HCT116 (cell line): Measurements from ENCODE around the gene SOCS7. TPM values are rescaled to one million over a fixed set of nuclear protein-coding genes. Genes with fewer than 3 reads are reported as not detected.

Experiments
- ATAC-seq: fragments of 200-7000 bp; cut with Tn5 transposase; 2 replicates; pipeline ENCODE4 v1.9.1; 2020; ENCODE audit warnings: mild to moderate bottlenecking, moderate library complexity
- BruUV-seq: library from RNA; stranded (reverse); fragments of 400-500 nt; replicated peaks from 2 replicates; lab custom pipeline; 2021; lab: Mats Ljungman, UMichigan
- CTCF ChIA-PET: fragments of 300-600 bp; sonication (Branson Sonifier 250); formaldehyde crosslinking; loops from one replicate; lab custom pipeline; 2021; ENCODE audit warnings: antibody characterized with exemption; lab: Charles Lee
- POLR2A ChIA-PET: fragments of 300-600, 350-600 bp; sonication (Branson Sonifier 250); formaldehyde crosslinking; loops from one replicate; lab custom pipeline; 2021; ENCODE audit warnings: antibody characterized with exemption; lab: Charles Lee
- RAD21 ChIA-PET, 2 experiments: fragments of 300-600 bp; sonication (Branson Sonifier 250); formaldehyde crosslinking; loops; one replicate each; lab custom pipeline; 2023; ENCODE audit warnings: low total read pairs in 2 of 2; ENCODE audit not compliant: uncharacterized antibody in 2 of 2, unreplicated experiment in 2 of 2, low non-redundant PET in 1 of 2; lab: Charles Lee
- DNase-seq: peaks from one replicate; pipeline ENCODE4 v3.0.0-alpha.2; 2010; ENCODE audit warnings: low read depth, low spot score
- H2AFZ ChIP-seq: fragments of 200-600 bp; shearing (Covaris generic), sonication (generic); 2 replicates; pipeline ENCODE4 v1.6.1; 2017; ENCODE audit warnings: low read depth, mixed run types, mixed read lengths, antibody characterized with exemption, low read length; ENCODE audit not compliant: poor library complexity, severe bottlenecking
- H3K27ac ChIP-seq: 2 replicates; pipeline ENCODE4 v1.5.1; 2012; ENCODE audit warnings: low read depth, low read length
- H3K27me3 ChIP-seq: fragments of 200-600 bp; sonication (generic); 2 replicates; pipeline ENCODE4 v1.6.1; 2016; ENCODE audit warnings: mixed run types, low read length, mixed read lengths; ENCODE audit not compliant: insufficient read depth
- H3K36me3 ChIP-seq, 2 experiments: fragments of 200-500 bp in 1 of 2; fragments of 200-600 bp in 1 of 2; sonication (Bioruptor generic) in 1 of 2; sonication (generic) in 1 of 2; 2 replicates each; pipeline versions ENCODE4 v1.5.1 to v1.6.1; 2014 to 2016; ENCODE audit warnings: low read length in 2 of 2, inconsistent platforms in 1 of 2, mixed read lengths in 1 of 2, mixed run types in 1 of 2; ENCODE audit not compliant: insufficient read depth in 2 of 2, control insufficient read depth in 1 of 2
- H3K4me1 ChIP-seq, 2 experiments: fragments of 200-600 bp in 1 of 2; sonication (generic) in 1 of 2; 2 replicates each; pipeline versions ENCODE4 v1.5.1 to v1.6.1; 2012 to 2017; ENCODE audit warnings: low read length in 2 of 2, inconsistent platforms in 1 of 2, mild to moderate bottlenecking in 1 of 2, mixed read lengths in 1 of 2, mixed run types in 1 of 2, moderate library complexity in 1 of 2; ENCODE audit not compliant: insufficient read depth in 2 of 2, control insufficient read depth in 1 of 2
- H3K4me2 ChIP-seq: fragments of 200-600 bp; sonication (generic); 2 replicates; pipeline ENCODE4 v1.6.1; 2017; ENCODE audit warnings: mixed run types, low read length, mixed read lengths
- H3K4me3 ChIP-seq, 2 experiments: fragments of 200-600 bp in 1 of 2; sonication (generic) in 1 of 2; replicated peaks in 1 of 2; 2 replicates each; pipeline ENCODE4 v1.5.1; 2011 to 2016; ENCODE audit warnings: low read length in 2 of 2, control low read depth in 1 of 2, low read depth in 1 of 2, mild to moderate bottlenecking in 1 of 2, mixed read lengths in 1 of 2, mixed run types in 1 of 2
- H3K79me2 ChIP-seq: fragments of 200-600 bp; sonication (generic); 2 replicates; pipeline ENCODE4 v1.6.1; 2017; ENCODE audit warnings: mild to moderate bottlenecking, mixed run types, low read length, moderate library complexity, mixed read lengths; ENCODE audit not compliant: insufficient read depth
- H3K9ac ChIP-seq: fragments of 200-600 bp; sonication (generic); 2 replicates; pipeline ENCODE4 v1.6.1; 2016; ENCODE audit warnings: low read length, mixed read lengths
- H3K9me2 ChIP-seq: fragments of 200-600 bp; sonication (generic), shearing (Covaris generic); 2 replicates; pipeline ENCODE4 v1.6.1; 2017; ENCODE audit warnings: mixed run types, mild to moderate bottlenecking, moderate library complexity; ENCODE audit not compliant: insufficient read depth
- H3K9me3 ChIP-seq, 2 experiments: fragments of 200-500 bp in 1 of 2; fragments of 200-600 bp in 1 of 2; sonication (Bioruptor generic) in 1 of 2; sonication (generic) in 1 of 2; 2 replicates each; pipeline ENCODE4 v1.6.1; 2014 to 2017; ENCODE audit warnings: low read length in 2 of 2, mixed read lengths in 2 of 2, inconsistent platforms in 1 of 2, low read depth in 1 of 2, mild to moderate bottlenecking in 1 of 2, mixed run types in 1 of 2, moderate library complexity in 1 of 2; ENCODE audit not compliant: control insufficient read depth in 1 of 2, insufficient read depth in 1 of 2
- H4K20me1 ChIP-seq: fragments of 200-600 bp; sonication (generic), shearing (Covaris generic); 2 replicates; pipeline ENCODE4 v1.6.1; 2017; ENCODE audit warnings: mixed run types, mild to moderate bottlenecking, moderate library complexity; ENCODE audit not compliant: insufficient read depth
- ATF3 ChIP-seq: IDR thresholded peaks from 2 replicates; pipeline ENCODE4 v1.6.1; 2012
- ELF1 ChIP-seq: IDR thresholded peaks from 2 replicates; pipeline ENCODE4 v1.6.1; 2012; ENCODE audit warnings: low read depth, borderline replicate concordance
- EZH2phosphoT487 ChIP-seq: fragments of 200-600 bp; IDR thresholded peaks from 2 replicates; pipeline ENCODE4 v1.6.1; 2018; ENCODE audit warnings: antibody characterized with exemption, borderline replicate concordance
- JUND ChIP-seq: IDR thresholded peaks from 2 replicates; pipeline ENCODE4 v1.6.1; 2012
- POLR2AphosphoS5 ChIP-seq: IDR thresholded peaks from 2 replicates; pipeline ENCODE4 v1.6.1; 2011; ENCODE audit warnings: mild to moderate bottlenecking, low read depth, low read length, moderate library complexity
- SP1 ChIP-seq: IDR thresholded peaks from 2 replicates; pipeline ENCODE4 v1.6.1; 2012; ENCODE audit warnings: low read depth
- SRF ChIP-seq: IDR thresholded peaks from 2 replicates; pipeline ENCODE4 v1.6.1; 2012; ENCODE audit warnings: low read depth
- YY1 ChIP-seq: IDR thresholded peaks from 2 replicates; pipeline ENCODE4 v1.6.1; 2011; ENCODE audit warnings: low read length, low read depth, moderate library complexity, mild to moderate bottlenecking; ENCODE audit not compliant: insufficient replicate concordance; ENCODE audit errors: extremely low read depth
- ZNF274 ChIP-seq: fragments of 200-500 bp; sonication (Bioruptor generic); IDR thresholded peaks from 2 replicates; pipeline ENCODE4 v1.6.1; 2014; ENCODE audit warnings: mild to moderate bottlenecking, low read depth, low read length, inconsistent platforms
- intact Hi-C: fragments of 100-400 bp; cut with micrococcal nuclease; formaldehyde crosslinking; loops from 2 replicates; pipeline ENCODE4 v1.10.0; 2022
- total RNA-seq: library from RNA; stranded (reverse); gene quantifications from one replicate; pipeline ENCODE4 v1.2.1, GENCODE V29; 2021; ENCODE audit not compliant: unreplicated experiment
- TF ChIP-seq, protein P1 (sequence below): IDR thresholded peaks from 2 replicates; pipeline ENCODE4 v1.6.1; 2012; ENCODE audit warnings: low read depth

Gene SOCS7
- total RNA-seq, 1 experiment from 2014 or later, result 49.9 TPM

DNA sequence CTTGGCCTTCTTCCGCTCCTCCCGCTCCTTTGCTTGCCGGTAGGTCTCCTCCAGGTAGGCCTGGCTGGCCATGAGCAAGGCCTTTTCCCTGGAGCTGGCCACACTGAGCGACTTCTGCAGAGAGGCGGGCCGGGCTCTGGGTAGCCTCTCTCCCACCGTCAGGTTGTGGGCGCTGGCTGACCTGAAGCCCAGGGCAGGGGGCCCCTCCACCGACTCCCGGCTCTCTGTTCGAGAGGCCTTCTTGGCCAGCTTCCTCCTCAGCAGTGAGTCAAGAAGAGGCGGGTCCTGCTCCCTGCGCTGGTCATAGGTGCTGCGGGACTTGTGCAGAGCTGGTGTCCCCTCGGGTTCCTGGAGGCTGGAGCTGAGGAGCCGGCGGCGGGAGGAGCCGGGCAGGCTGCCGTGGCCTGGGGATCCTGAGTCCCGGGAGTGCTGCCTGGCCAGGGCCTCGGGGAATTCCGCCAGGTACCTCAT lies 20.7 kb upstream of the SOCS7 start:
- Histone ChIP-seq H3K27me3 (no peaks in the 10 kb centered on the region), H3K4me1 (no peaks in the 10 kb centered on the region), H4K20me1 (no peaks in the 10 kb centered on the region), H3K9me3 (no peaks in the 10 kb centered on the region), H3K27ac (no peak overlapping the region), H2AFZ (no peak overlapping the region), H3K9ac (no peak overlapping the region), H3K36me3 (no peaks in the 10 kb centered on the region), H3K79me2 (no peaks in the 10 kb centered on the region), H3K4me2 (no peak overlapping the region), H3K9me2 (no peaks in the 10 kb centered on the region), H3K4me3 (no peak overlapping the region)
- RAD21 ChIA-PET, result no interaction called here
- CTCF ChIA-PET, result interaction anchor here (1.3 to 1.8 kb wide), 2 partner anchors 9 to 11 kb away, joined by 4 to 6 read pairs; no protein-coding TSS in a partner anchor
- POLR2A ChIA-PET, result no interaction called here
- DNase-seq (no peak), ATAC-seq (no peak)
- BruUV-seq, result no TSS peak
- TF ChIP-seq YY1, result no peak
- no peak for TF ChIP-seq ELF1
- no peak for TF ChIP-seq JUND
- TF ChIP-seq SP1, result no peak
- TF ChIP-seq, protein P1, sequence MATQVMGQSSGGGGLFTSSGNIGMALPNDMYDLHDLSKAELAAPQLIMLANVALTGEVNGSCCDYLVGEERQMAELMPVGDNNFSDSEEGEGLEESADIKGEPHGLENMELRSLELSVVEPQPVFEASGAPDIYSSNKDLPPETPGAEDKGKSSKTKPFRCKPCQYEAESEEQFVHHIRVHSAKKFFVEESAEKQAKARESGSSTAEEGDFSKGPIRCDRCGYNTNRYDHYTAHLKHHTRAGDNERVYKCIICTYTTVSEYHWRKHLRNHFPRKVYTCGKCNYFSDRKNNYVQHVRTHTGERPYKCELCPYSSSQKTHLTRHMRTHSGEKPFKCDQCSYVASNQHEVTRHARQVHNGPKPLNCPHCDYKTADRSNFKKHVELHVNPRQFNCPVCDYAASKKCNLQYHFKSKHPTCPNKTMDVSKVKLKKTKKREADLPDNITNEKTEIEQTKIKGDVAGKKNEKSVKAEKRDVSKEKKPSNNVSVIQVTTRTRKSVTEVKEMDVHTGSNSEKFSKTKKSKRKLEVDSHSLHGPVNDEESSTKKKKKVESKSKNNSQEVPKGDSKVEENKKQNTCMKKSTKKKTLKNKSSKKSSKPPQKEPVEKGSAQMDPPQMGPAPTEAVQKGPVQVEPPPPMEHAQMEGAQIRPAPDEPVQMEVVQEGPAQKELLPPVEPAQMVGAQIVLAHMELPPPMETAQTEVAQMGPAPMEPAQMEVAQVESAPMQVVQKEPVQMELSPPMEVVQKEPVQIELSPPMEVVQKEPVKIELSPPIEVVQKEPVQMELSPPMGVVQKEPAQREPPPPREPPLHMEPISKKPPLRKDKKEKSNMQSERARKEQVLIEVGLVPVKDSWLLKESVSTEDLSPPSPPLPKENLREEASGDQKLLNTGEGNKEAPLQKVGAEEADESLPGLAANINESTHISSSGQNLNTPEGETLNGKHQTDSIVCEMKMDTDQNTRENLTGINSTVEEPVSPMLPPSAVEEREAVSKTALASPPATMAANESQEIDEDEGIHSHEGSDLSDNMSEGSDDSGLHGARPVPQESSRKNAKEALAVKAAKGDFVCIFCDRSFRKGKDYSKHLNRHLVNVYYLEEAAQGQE, result no peak
- TF ChIP-seq SRF, result no peak
- no peak for TF ChIP-seq ATF3
- TF ChIP-seq POLR2AphosphoS5, result no peak
- TF ChIP-seq ZNF274, result no peak
- no peak for TF ChIP-seq EZH2phosphoT487
- intact Hi-C loops, result loop anchor here (5.0 kb wide), 1 partner anchor 81 kb away; no protein-coding TSS in a partner anchor
